GM12892 (cell line): ENCODE results near the gene PEX11A.

Experiments
- POLR2A ChIP-seq: IDR thresholded peaks from 2 replicates; pipeline ENCODE4 v1.6.1; 2011; ENCODE audit warnings: low read depth, low read length, control low read depth
- POLR2AphosphoS5 ChIP-seq: IDR thresholded peaks from 2 replicates; pipeline ENCODE4 v1.6.1; 2011; ENCODE audit warnings: low read depth, low read length, control low read depth
- TAF1 ChIP-seq: IDR thresholded peaks from 2 replicates; pipeline ENCODE4 v1.6.1; 2011; ENCODE audit warnings: low read depth, mild to moderate bottlenecking, control low read depth, low read length, borderline replicate concordance

- no peak for TF ChIP-seq TAF1
- no peak for TF ChIP-seq POLR2A
- TF ChIP-seq POLR2AphosphoS5, result no peak
Measured at GRCh38 chr15:89685995-89686394, 4.6 kb downstream of the PEX11A start.
